PC-9 (cell line): ENCODE data around the gene CER1. TPM values are rescaled to one million over a fixed set of nuclear protein-coding genes. Genes with fewer than 3 reads are reported as not detected.

Experiments used
- BruUV-seq: library from RNA; stranded (reverse); fragments of 400-500 nt; replicated peaks from 2 replicates; lab custom pipeline; 2021; lab: Mats Ljungman, UMichigan
- CTCF ChIA-PET: fragments of 300-600 bp; sonication (Branson Sonifier 250); formaldehyde crosslinking; loops from one replicate; lab custom pipeline; 2022; ENCODE audit warnings: antibody characterized with exemption; lab: Charles Lee
- POLR2A ChIA-PET: fragments of 300-600 bp; sonication (Branson Sonifier 250); formaldehyde crosslinking; loops from one replicate; lab custom pipeline; 2022; ENCODE audit warnings: antibody characterized with exemption; ENCODE audit not compliant: unreplicated experiment; lab: Charles Lee
- DNase-seq, 2 experiments: peaks; one replicate each; pipeline versions ENCODE4 v3.0.0 to v3.0.0-alpha.2; 2015 to 2022; ENCODE audit warnings: mixed read lengths in 1 of 2
- H2AFZ ChIP-seq: fragments of 200-600 bp; sonication (generic); 2 replicates; pipeline ENCODE4 v1.8.1; 2017; ENCODE audit warnings: antibody characterized with exemption
- H3F3A ChIP-seq: fragments of 200-600 bp; sonication (generic); 2 replicates; pipeline ENCODE4 v1.8.1; 2017; ENCODE audit warnings: antibody characterized with exemption, mild to moderate bottlenecking, low read depth; ENCODE audit not compliant: insufficient read depth
- H3K27ac ChIP-seq: fragments of 200-600 bp; sonication (generic); 2 replicates; pipeline ENCODE4 v1.6.1; 2016; ENCODE audit warnings: mixed run types
- H3K27me3 ChIP-seq: fragments of 200-600 bp; sonication (generic); 2 replicates; pipeline ENCODE4 v1.6.1; 2016; ENCODE audit warnings: low read depth, mixed run types; ENCODE audit not compliant: insufficient read depth
- H3K36me3 ChIP-seq: fragments of 200-600 bp; sonication (generic); 2 replicates; pipeline ENCODE4 v1.6.1; 2016; ENCODE audit warnings: low read depth, mixed run types
- H3K4me1 ChIP-seq: fragments of 200-600 bp; sonication (generic); replicated peaks from 2 replicates; pipeline ENCODE4 v1.6.1; 2016; ENCODE audit warnings: mixed run types; ENCODE audit not compliant: insufficient read depth
- H3K4me2 ChIP-seq: fragments of 200-600 bp; sonication (generic); 2 replicates; pipeline ENCODE4 v1.6.1; 2017; ENCODE audit warnings: mixed run types
- H3K4me3 ChIP-seq: fragments of 200-600 bp; sonication (generic); 2 replicates; pipeline ENCODE4 v1.6.1; 2016; ENCODE audit warnings: mixed run types
- H3K79me2 ChIP-seq: fragments of 200-600 bp; sonication (generic); 2 replicates; pipeline ENCODE4 v1.6.1; 2017; ENCODE audit warnings: low read depth, mixed run types
- H3K9me2 ChIP-seq: fragments of 200-600 bp; sonication (generic); 2 replicates; pipeline ENCODE4 v1.8.1; 2017; ENCODE audit warnings: mild to moderate bottlenecking; ENCODE audit not compliant: insufficient read depth
- H3K9me3 ChIP-seq: fragments of 200-600 bp; sonication (generic); 2 replicates; pipeline ENCODE4 v1.8.1; 2016; ENCODE audit warnings: low read depth; ENCODE audit not compliant: insufficient read depth
- H4K20me1 ChIP-seq: fragments of 200-600 bp; sonication (generic); 2 replicates; pipeline ENCODE4 v1.8.1; 2017; ENCODE audit not compliant: insufficient read depth
- EZH2 ChIP-seq: fragments of 200-600 bp; sonication (generic); IDR thresholded peaks from 2 replicates; pipeline ENCODE4 v1.8.0; 2017; ENCODE audit warnings: antibody characterized with exemption, low read depth
- intact Hi-C: fragments of 100-400 bp; cut with micrococcal nuclease; formaldehyde crosslinking; loops from one replicate; pipeline ENCODE4 v1.10.0; 2022; ENCODE audit not compliant: unreplicated experiment
- total RNA-seq: library from RNA; stranded (reverse); gene quantifications from 2 replicates; pipeline ENCODE4 v1.2.3, GENCODE V29; 2021
- TF ChIP-seq, protein P1 (sequence below): fragments of 200-600 bp; sonication (generic); conservative IDR thresholded peaks from 2 replicates; pipeline ENCODE4 v1.6.1; 2017; ENCODE audit warnings: mixed run types, antibody characterized with exemption, mild to moderate bottlenecking, moderate library complexity

The CER1 gene
- total RNA-seq, 1 experiment from 2014 or later: not detected

DNA sequence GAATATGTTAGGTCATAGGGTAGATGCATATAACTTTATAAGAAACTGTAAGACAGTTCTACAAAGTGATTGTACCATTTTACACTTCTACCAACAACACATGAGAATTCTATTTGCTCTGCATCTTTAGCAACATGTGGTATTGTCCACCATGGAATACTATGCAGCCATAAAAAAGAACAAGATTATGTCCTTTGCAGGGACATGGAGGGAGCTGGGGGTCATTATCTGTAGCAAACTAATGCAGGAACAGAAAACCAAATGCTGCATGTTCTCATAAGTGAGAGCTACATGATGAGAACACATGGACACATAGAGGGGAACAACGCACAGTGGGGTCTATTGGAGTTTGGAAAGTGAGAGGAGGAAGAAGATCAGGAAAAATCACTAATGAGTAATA is 22.2 kb upstream of the CER1 start:
- Histone ChIP-seq H3K9me3 (no peaks in the 10 kb centered on the region), H2AFZ (no peak overlapping the region), H3K9me2 (no peaks in the 10 kb centered on the region), H4K20me1 (no peaks in the 10 kb centered on the region), H3K4me3 (no peak overlapping the region), H3F3A (no peaks in the 10 kb centered on the region), H3K79me2 (no peaks in the 10 kb centered on the region), H3K4me1 (no peaks in the 10 kb centered on the region), H3K27me3 (no peaks in the 10 kb centered on the region), H3K27ac (no peak overlapping the region), H3K36me3 (no peaks in the 10 kb centered on the region), H3K4me2 (no peak overlapping the region)
- ChIA-PET CTCF (no interaction called here), POLR2A (no interaction called here)
- BruUV-seq: no TSS peak
- intact Hi-C loops: no loop called here
- TF ChIP-seq, protein P1, sequence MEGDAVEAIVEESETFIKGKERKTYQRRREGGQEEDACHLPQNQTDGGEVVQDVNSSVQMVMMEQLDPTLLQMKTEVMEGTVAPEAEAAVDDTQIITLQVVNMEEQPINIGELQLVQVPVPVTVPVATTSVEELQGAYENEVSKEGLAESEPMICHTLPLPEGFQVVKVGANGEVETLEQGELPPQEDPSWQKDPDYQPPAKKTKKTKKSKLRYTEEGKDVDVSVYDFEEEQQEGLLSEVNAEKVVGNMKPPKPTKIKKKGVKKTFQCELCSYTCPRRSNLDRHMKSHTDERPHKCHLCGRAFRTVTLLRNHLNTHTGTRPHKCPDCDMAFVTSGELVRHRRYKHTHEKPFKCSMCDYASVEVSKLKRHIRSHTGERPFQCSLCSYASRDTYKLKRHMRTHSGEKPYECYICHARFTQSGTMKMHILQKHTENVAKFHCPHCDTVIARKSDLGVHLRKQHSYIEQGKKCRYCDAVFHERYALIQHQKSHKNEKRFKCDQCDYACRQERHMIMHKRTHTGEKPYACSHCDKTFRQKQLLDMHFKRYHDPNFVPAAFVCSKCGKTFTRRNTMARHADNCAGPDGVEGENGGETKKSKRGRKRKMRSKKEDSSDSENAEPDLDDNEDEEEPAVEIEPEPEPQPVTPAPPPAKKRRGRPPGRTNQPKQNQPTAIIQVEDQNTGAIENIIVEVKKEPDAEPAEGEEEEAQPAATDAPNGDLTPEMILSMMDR: no peak
- no peak for TF ChIP-seq EZH2
- no peak for DNase-seq

DNA sequence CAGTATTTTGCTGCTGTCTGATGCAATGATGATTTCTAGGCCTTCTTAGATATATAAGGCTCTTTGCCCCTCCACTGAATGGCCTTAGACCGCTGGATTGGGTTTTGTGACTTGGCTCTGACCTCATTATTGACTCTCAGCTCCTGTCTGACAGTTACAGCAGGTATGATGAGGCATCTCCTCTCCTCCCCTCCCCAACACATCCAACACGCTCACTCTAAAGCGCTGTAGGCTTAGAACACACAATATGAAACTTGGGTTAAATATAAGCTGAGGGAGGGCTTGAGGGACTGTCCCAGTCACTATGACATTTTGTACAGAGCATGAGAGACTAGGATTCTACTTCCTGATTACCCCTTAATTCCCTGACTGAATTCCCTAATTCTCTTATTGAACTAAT is 18.8 kb upstream of the CER1 start:
- H3K4me2 ChIP-seq: no peak overlapping the region
- no peaks in the 10 kb centered on the region for H3F3A ChIP-seq
- TF ChIP-seq, protein P1: no peak
- TF ChIP-seq EZH2: no peak
- H2AFZ ChIP-seq: no peak overlapping the region
- no peaks in the 10 kb centered on the region for H3K4me1 ChIP-seq
- no peaks in the 10 kb centered on the region for H4K20me1 ChIP-seq
- CTCF ChIA-PET: no interaction called here
- intact Hi-C loops: no loop called here
- no peak overlapping the region for H3K4me3 ChIP-seq
- no TSS peak for BruUV-seq
- H3K9me2 ChIP-seq: no peaks in the 10 kb centered on the region
- H3K27ac ChIP-seq: no peak overlapping the region
- no peak for DNase-seq
- no peaks in the 10 kb centered on the region for H3K79me2 ChIP-seq
- POLR2A ChIA-PET: no interaction called here
- H3K36me3 ChIP-seq: no peaks in the 10 kb centered on the region
- H3K9me3 ChIP-seq: no peaks in the 10 kb centered on the region
- no peaks in the 10 kb centered on the region for H3K27me3 ChIP-seq

DNA sequence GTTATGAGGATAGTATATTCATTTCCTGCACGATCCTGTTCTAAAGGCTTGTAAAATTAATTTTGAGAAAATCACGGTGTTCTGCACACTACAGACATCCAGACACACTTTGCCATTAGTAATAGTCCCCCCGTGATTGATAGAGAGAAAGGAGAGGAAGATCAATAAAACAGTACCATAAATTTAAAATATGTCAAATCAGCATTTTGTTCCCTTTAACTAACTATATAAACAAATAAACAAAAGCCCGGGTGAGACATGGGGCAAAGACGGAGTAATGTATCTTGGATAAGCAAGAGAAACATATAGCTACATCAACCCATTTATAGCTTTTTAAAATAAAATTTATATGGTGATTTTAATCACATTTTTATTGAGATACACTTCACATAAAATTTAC is 10.6 kb upstream of the CER1 start:
- H2AFZ ChIP-seq: no peak overlapping the region
- TF ChIP-seq, protein P1: no peak
- H4K20me1 ChIP-seq: no peaks in the 10 kb centered on the region
- no peaks in the 10 kb centered on the region for H3K9me3 ChIP-seq
- no peaks in the 10 kb centered on the region for H3K9me2 ChIP-seq
- POLR2A ChIA-PET: no interaction called here
- intact Hi-C loops: no loop called here
- no TSS peak for BruUV-seq
- H3K4me3 ChIP-seq: no peak overlapping the region
- CTCF ChIA-PET: no interaction called here
- no peak for DNase-seq
- H3K27ac ChIP-seq: no peak overlapping the region
- H3K79me2 ChIP-seq: no peaks in the 10 kb centered on the region
- H3K36me3 ChIP-seq: no peaks in the 10 kb centered on the region
- H3K4me2 ChIP-seq: no peak overlapping the region
- no peaks in the 10 kb centered on the region for H3F3A ChIP-seq
- no peaks in the 10 kb centered on the region for H3K4me1 ChIP-seq
- no peaks in the 10 kb centered on the region for H3K27me3 ChIP-seq
